Measurements from ENCODE around the gene SLC4A4. TPM values are rescaled to one million over a fixed set of nuclear protein-coding genes. Genes with fewer than 3 reads are reported as not detected.

SLC4A4 gene
- total RNA-seq, 1 donor = 13.0 TPM

DNA sequence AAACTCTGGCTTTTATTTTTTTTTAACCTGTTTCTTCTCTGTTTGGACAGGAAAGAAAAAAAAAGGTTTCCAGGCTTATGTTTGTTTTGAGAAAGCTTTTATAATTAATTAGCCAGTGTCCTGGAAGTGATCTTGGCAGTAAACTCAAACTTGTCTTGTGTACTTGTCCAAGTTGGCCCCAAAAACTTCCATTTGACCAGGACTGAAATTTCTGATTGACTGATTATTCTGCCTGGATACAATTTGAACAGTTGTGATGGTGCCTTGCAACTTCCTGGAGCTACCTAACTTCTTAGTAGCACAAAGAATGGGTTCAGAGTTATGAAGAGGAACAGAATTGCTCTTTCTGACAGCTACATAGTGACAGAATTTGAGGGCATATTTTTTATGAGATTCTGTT lies 62.0 kb downstream of the SLC4A4 start:
- Histone ChIP-seq H3K4me1 (ENCODE audit: insufficient read depth, low read length) (peaks cover 9% of the 10 kb centered on the region), H4K20me1 (ENCODE audit: insufficient read depth, low read length) (no peaks in the 10 kb centered on the region), H3K27ac (ENCODE audit: low read depth, low read length) (no peak overlapping the region), H3K4me3 (ENCODE audit: insufficient read depth, low read length) (no peak overlapping the region), H2AFZ (ENCODE audit: low read length) (no peak overlapping the region), H3K4me2 (ENCODE audit: insufficient read depth, low read length) (no peak overlapping the region), H3K36me3 (ENCODE audit: insufficient read depth, low read length) (no peaks in the 10 kb centered on the region), H3K27me3 (ENCODE audit: insufficient read depth, low read length) (no peaks in the 10 kb centered on the region), H3K79me2 (ENCODE audit: insufficient read depth, low read length) (no peaks in the 10 kb centered on the region), H3K9me3 (ENCODE audit: low read depth, low read length) (no peaks in the 10 kb centered on the region)
- TF ChIP-seq, protein P1, sequence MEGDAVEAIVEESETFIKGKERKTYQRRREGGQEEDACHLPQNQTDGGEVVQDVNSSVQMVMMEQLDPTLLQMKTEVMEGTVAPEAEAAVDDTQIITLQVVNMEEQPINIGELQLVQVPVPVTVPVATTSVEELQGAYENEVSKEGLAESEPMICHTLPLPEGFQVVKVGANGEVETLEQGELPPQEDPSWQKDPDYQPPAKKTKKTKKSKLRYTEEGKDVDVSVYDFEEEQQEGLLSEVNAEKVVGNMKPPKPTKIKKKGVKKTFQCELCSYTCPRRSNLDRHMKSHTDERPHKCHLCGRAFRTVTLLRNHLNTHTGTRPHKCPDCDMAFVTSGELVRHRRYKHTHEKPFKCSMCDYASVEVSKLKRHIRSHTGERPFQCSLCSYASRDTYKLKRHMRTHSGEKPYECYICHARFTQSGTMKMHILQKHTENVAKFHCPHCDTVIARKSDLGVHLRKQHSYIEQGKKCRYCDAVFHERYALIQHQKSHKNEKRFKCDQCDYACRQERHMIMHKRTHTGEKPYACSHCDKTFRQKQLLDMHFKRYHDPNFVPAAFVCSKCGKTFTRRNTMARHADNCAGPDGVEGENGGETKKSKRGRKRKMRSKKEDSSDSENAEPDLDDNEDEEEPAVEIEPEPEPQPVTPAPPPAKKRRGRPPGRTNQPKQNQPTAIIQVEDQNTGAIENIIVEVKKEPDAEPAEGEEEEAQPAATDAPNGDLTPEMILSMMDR (IDR thresholded peaks at IDR 0.05; ENCODE audit: extremely low read depth, low read depth, low read length) = no peak
- no peak for DNase-seq (ENCODE audit: insufficient read length, low spot score, missing footprints)

DNA sequence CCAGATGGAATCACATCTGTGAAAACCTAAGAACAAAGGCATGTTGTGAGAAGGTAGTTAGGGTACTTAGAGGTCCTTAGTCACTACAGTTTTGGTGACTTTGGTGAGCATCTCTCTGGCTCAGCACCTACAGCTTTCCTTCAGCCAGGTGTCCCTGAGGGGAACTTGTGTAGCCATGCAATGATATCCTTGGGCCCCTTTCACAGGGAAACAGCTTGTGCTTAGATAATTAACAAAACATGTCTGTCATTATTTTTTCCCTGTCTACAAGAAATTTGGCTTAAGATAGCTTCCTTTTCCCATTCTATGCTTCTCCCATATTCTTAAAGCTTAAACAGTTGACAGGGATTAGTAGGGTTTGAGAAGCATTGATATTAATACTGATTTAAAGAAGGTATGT lies 63.8 kb downstream of the SLC4A4 start:
- Histone ChIP-seq H3K4me1 (ENCODE audit: insufficient read depth, low read length) (peaks cover 9% of the 10 kb centered on the region), H3K27ac (ENCODE audit: low read depth, low read length) (no peak overlapping the region), H3K4me2 (ENCODE audit: insufficient read depth, low read length) (no peak overlapping the region), H3K4me3 (ENCODE audit: insufficient read depth, low read length) (no peak overlapping the region), H3K27me3 (ENCODE audit: insufficient read depth, low read length) (no peaks in the 10 kb centered on the region), H3K36me3 (ENCODE audit: insufficient read depth, low read length) (no peaks in the 10 kb centered on the region), H4K20me1 (ENCODE audit: insufficient read depth, low read length) (no peaks in the 10 kb centered on the region), H2AFZ (ENCODE audit: low read length) (no peak overlapping the region), H3K9me3 (ENCODE audit: low read depth, low read length) (no peaks in the 10 kb centered on the region), H3K79me2 (ENCODE audit: insufficient read depth, low read length) (no peaks in the 10 kb centered on the region)
- no peak for DNase-seq (ENCODE audit: insufficient read length, low spot score, missing footprints)
- TF ChIP-seq, protein P1 (IDR thresholded peaks at IDR 0.05; ENCODE audit: extremely low read depth, low read depth, low read length) = no peak

DNA sequence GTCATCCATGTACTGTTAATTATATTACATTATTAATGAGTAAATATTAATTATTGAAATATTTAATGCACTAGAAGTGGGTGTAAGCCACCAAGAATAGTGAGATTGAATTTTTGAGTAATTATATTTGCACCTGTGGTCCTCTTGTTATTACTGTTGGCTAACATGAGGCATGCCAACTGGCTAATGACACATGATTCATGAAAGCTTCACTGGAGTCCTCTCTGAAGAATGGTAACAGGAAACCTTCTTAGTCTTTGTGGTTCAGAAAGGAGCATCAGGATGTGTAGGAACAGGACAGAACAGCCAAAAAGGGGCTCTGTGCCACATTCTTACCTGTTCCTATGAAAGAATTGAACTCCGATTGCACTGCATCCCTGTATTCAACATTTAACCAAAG lies 65.2 kb downstream of the SLC4A4 start:
- TF ChIP-seq, protein P1 (IDR thresholded peaks at IDR 0.05; ENCODE audit: extremely low read depth, low read depth, low read length) = no peak
- no peaks in the 10 kb centered on the region for H3K36me3 ChIP-seq (ENCODE audit: insufficient read depth, low read length)
- DNase-seq (ENCODE audit: insufficient read length, low spot score, missing footprints) = no peak
- no peaks in the 10 kb centered on the region for H3K9me3 ChIP-seq (ENCODE audit: low read depth, low read length)
- no peaks in the 10 kb centered on the region for H4K20me1 ChIP-seq (ENCODE audit: insufficient read depth, low read length)
- no peak overlapping the region for H2AFZ ChIP-seq (ENCODE audit: low read length)
- no peaks in the 10 kb centered on the region for H3K79me2 ChIP-seq (ENCODE audit: insufficient read depth, low read length)
- H3K4me2 ChIP-seq (ENCODE audit: insufficient read depth, low read length) = no peak overlapping the region
- H3K4me3 ChIP-seq (ENCODE audit: insufficient read depth, low read length) = no peak overlapping the region
- H3K27me3 ChIP-seq (ENCODE audit: insufficient read depth, low read length) = no peaks in the 10 kb centered on the region
- peaks cover 9% of the 10 kb centered on the region for H3K4me1 ChIP-seq (ENCODE audit: insufficient read depth, low read length)
- no peak overlapping the region for H3K27ac ChIP-seq (ENCODE audit: low read depth, low read length)

DNA sequence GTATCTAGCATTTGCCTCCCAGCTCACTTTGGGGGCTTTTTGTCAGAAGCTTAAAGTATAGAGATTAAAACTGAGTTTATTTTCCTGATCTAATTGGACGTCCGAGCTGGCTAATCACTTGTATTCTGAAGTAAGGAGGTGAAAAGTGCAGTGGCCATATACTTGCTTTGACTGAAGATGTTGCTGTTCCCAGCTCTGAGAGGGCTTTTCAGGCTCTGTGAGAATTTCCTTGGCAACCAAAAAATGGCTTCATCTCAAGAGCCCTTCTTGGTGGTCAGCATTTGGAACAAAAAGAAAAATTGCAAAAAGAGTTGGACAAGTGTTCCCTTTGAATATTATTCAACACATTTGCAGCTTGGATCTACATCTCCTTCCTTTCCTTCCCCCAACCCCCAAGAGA lies 67.0 kb downstream of the SLC4A4 start:
- Histone ChIP-seq H3K36me3 (ENCODE audit: insufficient read depth, low read length) (no peaks in the 10 kb centered on the region), H3K9me3 (ENCODE audit: low read depth, low read length) (no peaks in the 10 kb centered on the region), H3K4me2 (ENCODE audit: insufficient read depth, low read length) (no peak overlapping the region), H3K4me3 (ENCODE audit: insufficient read depth, low read length) (no peak overlapping the region), H3K79me2 (ENCODE audit: insufficient read depth, low read length) (no peaks in the 10 kb centered on the region), H2AFZ (ENCODE audit: low read length) (no peak overlapping the region), H3K27me3 (ENCODE audit: insufficient read depth, low read length) (no peaks in the 10 kb centered on the region), H3K27ac (ENCODE audit: low read depth, low read length) (no peak overlapping the region), H4K20me1 (ENCODE audit: insufficient read depth, low read length) (no peaks in the 10 kb centered on the region), H3K4me1 (ENCODE audit: insufficient read depth, low read length) (peaks cover 9% of the 10 kb centered on the region)
- no peak for DNase-seq (ENCODE audit: insufficient read length, low spot score, missing footprints)
- TF ChIP-seq, protein P1 (IDR thresholded peaks at IDR 0.05; ENCODE audit: extremely low read depth, low read depth, low read length) = no peak
